Skeletal muscle tissue (tissue), 4 donors: ENCODE measurements around the gene INS. TPM values are rescaled to one million over a fixed set of nuclear protein-coding genes. Genes with fewer than 3 reads are reported as not detected.

Experiments used
- H3K27ac ChIP-seq: one replicate; pipeline ENCODE4 v1.7.0; 2013; ENCODE audit warnings: mild to moderate bottlenecking, low read depth, low read length, inconsistent platforms
- H3K27me3 ChIP-seq, 3 donors: one replicate each; pipeline ENCODE4 v1.7.0; 2013; ENCODE audit warnings: low read length in 3 of 3; ENCODE audit not compliant: control insufficient read depth in 3 of 3, insufficient read depth in 3 of 3
- H3K36me3 ChIP-seq, 3 donors: one replicate each; pipeline ENCODE4 v1.7.0; 2013; ENCODE audit warnings: low read length in 3 of 3; ENCODE audit not compliant: control insufficient read depth in 3 of 3, insufficient read depth in 3 of 3
- H3K4me1 ChIP-seq, 3 donors: one replicate each; pipeline ENCODE4 v1.7.0; 2013; ENCODE audit warnings: low read length in 3 of 3, mild to moderate bottlenecking in 3 of 3; ENCODE audit not compliant: control insufficient read depth in 3 of 3, insufficient read depth in 3 of 3
- H3K4me3 ChIP-seq, 3 donors: one replicate each; pipeline ENCODE4 v1.7.0; 2013; ENCODE audit warnings: low read length in 3 of 3
- H3K9ac ChIP-seq, 3 donors: one replicate each; pipeline ENCODE4 v1.7.0; 2013; ENCODE audit warnings: low read length in 3 of 3, mild to moderate bottlenecking in 3 of 3, moderate library complexity in 2 of 3, low read depth in 1 of 3
- H3K9me3 ChIP-seq, 3 donors: one replicate each; pipeline ENCODE4 v1.7.0; 2013; ENCODE audit warnings: low read length in 3 of 3; ENCODE audit not compliant: control insufficient read depth in 3 of 3
- total RNA-seq: library from RNA; depleted of rRNA; stranded (reverse); fragments of >200 nt; gene quantifications from one replicate; pipeline ENCODE4 v1.2.3, GENCODE V29; 2014
- donor health status: Osteomylitis.

INS gene
- total RNA-seq, 1 donor from 2014 or later, result not detected

GRCh38 chr11:2133241-2134021, 27.6 kb downstream of the INS start:
- H3K4me1 ChIP-seq, result peaks cover 0 to 3% (median 2%) of the 10 kb centered on the region in 3 donors
- peaks cover 5 to 10% (median 7%) of the 10 kb centered on the region in 3 donors for H3K36me3 ChIP-seq
- H3K4me3 ChIP-seq, result no peak overlapping the region
- H3K9ac ChIP-seq, result no peak overlapping the region
- H3K27ac ChIP-seq, result no peak overlapping the region
- H3K27me3 ChIP-seq, result peaks cover 33 to 46% (median 39%) of the 10 kb centered on the region in 3 donors
- H3K9me3 ChIP-seq, result no peaks in the 10 kb centered on the region

GRCh38 chr11:2132874-2133240, 28.2 kb downstream of the INS start:
- Histone ChIP-seq H3K4me1 (peaks cover 0 to 3% (median 2%) of the 10 kb centered on the region in 3 donors), H3K9me3 (no peaks in the 10 kb centered on the region), H3K27ac (no peak overlapping the region), H3K4me3 (no peak overlapping the region), H3K27me3 (peaks cover 33 to 46% (median 39%) of the 10 kb centered on the region in 3 donors), H3K9ac (no peak overlapping the region), H3K36me3 (peaks cover 5 to 10% (median 7%) of the 10 kb centered on the region in 3 donors)

- Histone ChIP-seq H3K4me1 (peaks cover 0 to 3% (median 2%) of the 10 kb centered on the region in 3 donors), H3K36me3 (peaks cover 5 to 10% (median 7%) of the 10 kb centered on the region in 3 donors), H3K27ac (no peak overlapping the region), H3K9me3 (no peaks in the 10 kb centered on the region), H3K4me3 (no peak overlapping the region), H3K27me3 (peaks cover 33 to 40% (median 39%) of the 10 kb centered on the region in 3 donors), H3K9ac (no peak overlapping the region)
These were observed 28.8 kb downstream of the INS start for GRCh38 chr11:2132246-2132645.

GRCh38 chr11:2131371-2132236, 29.4 kb downstream of the INS start:
- H3K9me3 ChIP-seq, result no peaks in the 10 kb centered on the region
- no peak overlapping the region for H3K27ac ChIP-seq
- H3K9ac ChIP-seq, result no peak overlapping the region
- peaks cover 5 to 10% (median 7%) of the 10 kb centered on the region in 3 donors for H3K36me3 ChIP-seq
- peaks cover 28 to 40% (median 37%) of the 10 kb centered on the region in 3 donors for H3K27me3 ChIP-seq
- H3K4me1 ChIP-seq, result peaks cover 0 to 3% (median 2%) of the 10 kb centered on the region in 3 donors
- H3K4me3 ChIP-seq, result no peak overlapping the region

GRCh38 chr11:2130881-2131352, 30.1 kb downstream of the INS start:
- no peak overlapping the region for H3K9ac ChIP-seq
- peaks cover 5 to 10% (median 7%) of the 10 kb centered on the region in 3 donors for H3K36me3 ChIP-seq
- H3K4me1 ChIP-seq, result peaks cover 0 to 3% (median 2%) of the 10 kb centered on the region in 3 donors
- no peaks in the 10 kb centered on the region for H3K9me3 ChIP-seq
- H3K4me3 ChIP-seq, result no peak overlapping the region
- no peak overlapping the region for H3K27ac ChIP-seq
- peaks cover 27 to 40% (median 30%) of the 10 kb centered on the region in 3 donors for H3K27me3 ChIP-seq

GRCh38 chr11:2129699-2130366, 31.2 kb downstream of the INS start:
- H3K9me3 ChIP-seq, result no peaks in the 10 kb centered on the region
- H3K4me3 ChIP-seq, result no peak overlapping the region
- H3K9ac ChIP-seq, result no peak overlapping the region
- peaks cover 5 to 10% (median 7%) of the 10 kb centered on the region in 3 donors for H3K36me3 ChIP-seq
- peaks cover 27 to 35% (median 30%) of the 10 kb centered on the region in 3 donors for H3K27me3 ChIP-seq
- peaks cover 0 to 3% (median 0%) of the 10 kb centered on the region in 3 donors for H3K4me1 ChIP-seq
- H3K27ac ChIP-seq, result no peak overlapping the region

GRCh38 chr11:2129308-2129698, 31.7 kb downstream of the INS start:
- Histone ChIP-seq H3K27ac (no peak overlapping the region), H3K4me1 (peaks cover 0 to 3% (median 0%) of the 10 kb centered on the region in 3 donors), H3K4me3 (no peak overlapping the region), H3K9me3 (no peaks in the 10 kb centered on the region), H3K36me3 (peaks cover 5 to 10% (median 7%) of the 10 kb centered on the region in 3 donors), H3K9ac (no peak overlapping the region), H3K27me3 (peaks cover 26 to 34% (median 31%) of the 10 kb centered on the region in 3 donors)

GRCh38 chr11:2128511-2129307, 32.3 kb downstream of the INS start:
- H3K9ac ChIP-seq, result no peak overlapping the region
- no peak overlapping the region for H3K27ac ChIP-seq

GRCh38 chr11:2128130-2128510, 32.9 kb downstream of the INS start:
- H3K27me3 ChIP-seq, result peaks cover 19 to 33% (median 19%) of the 10 kb centered on the region in 3 donors
- H3K36me3 ChIP-seq, result peaks cover 5 to 10% (median 5%) of the 10 kb centered on the region in 3 donors
- no peak overlapping the region for H3K4me3 ChIP-seq
- no peak overlapping the region for H3K27ac ChIP-seq
- H3K4me1 ChIP-seq, result peaks cover 0 to 3% (median 0%) of the 10 kb centered on the region in 3 donors
- no peaks in the 10 kb centered on the region for H3K9me3 ChIP-seq
- no peak overlapping the region for H3K9ac ChIP-seq

More at GRCh38 chr11:2128511-2129307, 32.3 kb downstream of the INS start:
- Histone ChIP-seq H3K4me1 (peaks cover 0 to 3% (median 0%) of the 10 kb centered on the region in 3 donors), H3K36me3 (peaks cover 5 to 10% (median 7%) of the 10 kb centered on the region in 3 donors), H3K4me3 (no peak overlapping the region), H3K9me3 (no peaks in the 10 kb centered on the region), H3K27me3 (peaks cover 24 to 33% (median 25%) of the 10 kb centered on the region in 3 donors)
